Measurements from ENCODE around the gene PRR5L.

DNA sequence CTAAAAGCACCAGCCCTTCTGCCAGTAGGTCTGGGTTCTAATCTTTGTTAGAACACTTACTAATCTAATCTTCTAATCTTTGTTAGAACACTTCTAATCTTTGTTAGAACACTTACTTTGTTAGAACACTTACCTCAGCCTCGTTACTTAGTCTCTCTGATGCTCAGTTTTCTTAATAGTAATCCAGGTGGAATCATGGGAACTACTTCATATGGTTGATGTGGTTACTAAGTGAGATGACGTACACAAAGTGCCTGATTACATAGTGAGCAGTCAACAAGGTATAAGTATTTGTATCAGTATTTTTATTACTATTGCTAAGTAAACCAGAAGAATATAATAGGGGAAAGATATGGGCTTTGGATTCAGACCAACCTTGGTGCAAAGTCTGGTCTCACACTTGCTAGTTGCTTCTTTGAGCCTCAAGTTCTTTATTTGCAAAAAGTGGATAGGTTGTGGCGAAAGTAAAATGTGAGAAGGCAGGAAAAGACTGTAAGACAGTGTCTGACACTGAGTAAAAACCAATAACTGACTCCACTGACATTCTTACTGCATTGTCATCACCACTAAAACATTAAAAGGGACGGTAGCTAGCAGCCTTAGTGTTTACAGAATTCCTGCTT lies 130.2 kb downstream of the PRR5L start:
- no peak for TF ChIP-seq POLR2A (IDR thresholded peaks at IDR 0.05)
- no peak for TF ChIP-seq CTCF (IDR thresholded peaks at IDR 0.05)
- TF ChIP-seq EP300 (IDR thresholded peaks at IDR 0.05) = no peak

Measured in ovary (tissue), 3 donors.